T-cell (primary cell): Measurements from ENCODE around the gene MZB1. TPM values are rescaled to one million over a fixed set of nuclear protein-coding genes. Genes with fewer than 3 reads are reported as not detected.

Experiments
- ATAC-seq, 4 experiments: fragments of 200-7000 bp in 3 of 4; fragments of 150-1000 bp in 1 of 4; cut with Tn5 transposase; replicated peaks in 1 of 4; 1 replicate in 3 of 4; 2 replicates in 1 of 4; pipeline ENCODE4 v1.10.0; 2021; ENCODE audit warnings: moderate library complexity in 3 of 4, mild to moderate bottlenecking in 2 of 4, moderate number of reproducible peaks in 1 of 4
- CTCF ChIA-PET, 2 donors: fragments of 300-600 bp; sonication (Branson Sonifier 250); formaldehyde crosslinking; loops; one replicate each; lab custom pipeline; 2022; ENCODE audit warnings: antibody characterized with exemption in 2 of 2; lab: Charles Lee
- POLR2A ChIA-PET, 2 donors: fragments of 300-600 bp; sonication (Branson Sonifier 250); formaldehyde crosslinking; loops; one replicate each; lab custom pipeline; 2022; ENCODE audit warnings: antibody characterized with exemption in 2 of 2; lab: Charles Lee
- DNase-seq, 35 experiments: peaks; one replicate each; pipeline versions ENCODE4 v3.0.0 to v3.0.0-alpha.2; 2013 to 2023
- H3K27ac ChIP-seq: one replicate; pipeline ENCODE4 v1.5.1; 2013; ENCODE audit warnings: low read length
- H3K27me3 ChIP-seq, 2 experiments: replicated peaks in 1 of 2; 1 replicate in 1 of 2; 2 replicates in 1 of 2; pipeline versions ENCODE4 v1.6.1 to v1.7.0; 2013; ENCODE audit warnings: low read length in 1 of 2, mixed read lengths in 1 of 2; ENCODE audit not compliant: control insufficient read depth in 2 of 2, insufficient read depth in 2 of 2; ENCODE audit errors: extremely low read depth in 1 of 2
- H3K36me3 ChIP-seq, 2 donors: 1 replicate in 1 of 2; 2 replicates in 1 of 2; pipeline versions ENCODE4 v1.6.1 to v1.7.0; 2013; ENCODE audit warnings: low read length in 1 of 2; ENCODE audit not compliant: control insufficient read depth in 2 of 2, insufficient read depth in 1 of 2; ENCODE audit errors: extremely low read depth in 1 of 2
- H3K4me1 ChIP-seq, 2 experiments: 1 replicate in 1 of 2; 2 replicates in 1 of 2; pipeline versions ENCODE4 v1.6.1 to v1.7.0; 2013; ENCODE audit warnings: low read length in 2 of 2, mixed read lengths in 1 of 2; ENCODE audit not compliant: insufficient read depth in 2 of 2, control insufficient read depth in 1 of 2; ENCODE audit errors: extremely low read depth in 1 of 2
- H3K4me3 ChIP-seq, 2 donors: 1 replicate in 1 of 2; 2 replicates in 1 of 2; pipeline versions ENCODE4 v1.5.1 to v1.7.0; 2013; ENCODE audit warnings: mild to moderate bottlenecking in 2 of 2, low read length in 1 of 2, moderate library complexity in 1 of 2; ENCODE audit not compliant: control insufficient read depth in 1 of 2; ENCODE audit errors: extremely low read depth in 1 of 2
- H3K9me3 ChIP-seq: 2 replicates; pipeline ENCODE4 v1.7.0; 2013
- H3K27ac Mint-ChIP-seq, 2 donors: one replicate each; pipeline ENCODE4 v1.8.0; 2020 to 2021; ENCODE audit warnings: mild to moderate bottlenecking in 2 of 2, mixed read lengths in 2 of 2
- H3K27me3 Mint-ChIP-seq, 2 donors: one replicate each; pipeline ENCODE4 v1.8.0; 2021 to 2022; ENCODE audit warnings: mixed read lengths in 2 of 2
- H3K36me3 Mint-ChIP-seq: one replicate; pipeline ENCODE4 v1.8.0; 2021; ENCODE audit warnings: mixed read lengths
- H3K4me1 Mint-ChIP-seq, 3 donors: one replicate each; pipeline ENCODE4 v1.8.0; 2020 to 2022; ENCODE audit warnings: mixed read lengths in 3 of 3, mild to moderate bottlenecking in 1 of 3
- H3K4me3 Mint-ChIP-seq, 3 donors: one replicate each; pipeline ENCODE4 v1.8.0; 2020 to 2022; ENCODE audit warnings: mild to moderate bottlenecking in 3 of 3, mixed read lengths in 3 of 3, moderate library complexity in 3 of 3
- H3K9me3 Mint-ChIP-seq, 3 donors: one replicate each; pipeline ENCODE4 v1.8.0; 2020 to 2022; ENCODE audit warnings: mixed read lengths in 3 of 3
- WGBS: methylation state at CpG from one replicate; pipeline ENCODE4 v1.1.5; 2013; ENCODE audit warnings: missing lambda C conversion rate; ENCODE audit not compliant: insufficient coverage; 5-methylcytosine and 5-hydroxymethylcytosine counted together
- total RNA-seq, 35 experiments: library from RNA in 6 of 35; stranded (reverse) in 6 of 35; fragments of 120-200 nt in 1 of 35; gene quantifications; one replicate each; pipeline versions ENCODE4 v1.2.1 to v1.2.4 and lab custom pipeline; 2013 to 2026

MZB1 gene
- total RNA-seq, 5 donors from 2014 or later (not counting 1 experiment from before 2014, with no cell fraction given): 2.2 to 6.5 (median 5.0) TPM

- CTCF ChIA-PET: interaction anchor here in 1 of 2 donors (1.5 kb wide), 1 partner anchor 25 kb away, joined by 4 read pairs; no protein-coding TSS in a partner anchor
- H3K9me3 ChIP-seq: no peaks in the 10 kb centered on the region
- POLR2A ChIA-PET: no interaction called here
- Mint-ChIP-seq H3K9me3 (no peaks in the 10 kb centered on the region), H3K27ac (no peak overlapping the region), H3K36me3 (peaks cover 4% of the 10 kb centered on the region), H3K27me3 (no peaks in the 10 kb centered on the region), H3K4me3 (peak overlapping the region; percentile 21 to 43 (median 24)), H3K4me1 (peaks cover 15 to 21% (median 15%) of the 10 kb centered on the region in 3 donors)
- no peak for ATAC-seq
- H3K4me3 ChIP-seq: no peak overlapping the region
- peaks cover 0 to 37% of the 10 kb centered on the region in 2 experiments for H3K4me1 ChIP-seq
- 95% methylated on average over 4 of the region's 8 CpGs for WGBS
- H3K36me3 ChIP-seq: no peaks in the 10 kb centered on the region
- H3K27ac ChIP-seq: no peak overlapping the region
- DNase-seq: no peak
- H3K27me3 ChIP-seq: peaks cover 0 to 9% of the 10 kb centered on the region in 2 experiments
These were observed 6.3 kb upstream of the MZB1 start for GRCh38 chr5:139395844-139396640.

DNA sequence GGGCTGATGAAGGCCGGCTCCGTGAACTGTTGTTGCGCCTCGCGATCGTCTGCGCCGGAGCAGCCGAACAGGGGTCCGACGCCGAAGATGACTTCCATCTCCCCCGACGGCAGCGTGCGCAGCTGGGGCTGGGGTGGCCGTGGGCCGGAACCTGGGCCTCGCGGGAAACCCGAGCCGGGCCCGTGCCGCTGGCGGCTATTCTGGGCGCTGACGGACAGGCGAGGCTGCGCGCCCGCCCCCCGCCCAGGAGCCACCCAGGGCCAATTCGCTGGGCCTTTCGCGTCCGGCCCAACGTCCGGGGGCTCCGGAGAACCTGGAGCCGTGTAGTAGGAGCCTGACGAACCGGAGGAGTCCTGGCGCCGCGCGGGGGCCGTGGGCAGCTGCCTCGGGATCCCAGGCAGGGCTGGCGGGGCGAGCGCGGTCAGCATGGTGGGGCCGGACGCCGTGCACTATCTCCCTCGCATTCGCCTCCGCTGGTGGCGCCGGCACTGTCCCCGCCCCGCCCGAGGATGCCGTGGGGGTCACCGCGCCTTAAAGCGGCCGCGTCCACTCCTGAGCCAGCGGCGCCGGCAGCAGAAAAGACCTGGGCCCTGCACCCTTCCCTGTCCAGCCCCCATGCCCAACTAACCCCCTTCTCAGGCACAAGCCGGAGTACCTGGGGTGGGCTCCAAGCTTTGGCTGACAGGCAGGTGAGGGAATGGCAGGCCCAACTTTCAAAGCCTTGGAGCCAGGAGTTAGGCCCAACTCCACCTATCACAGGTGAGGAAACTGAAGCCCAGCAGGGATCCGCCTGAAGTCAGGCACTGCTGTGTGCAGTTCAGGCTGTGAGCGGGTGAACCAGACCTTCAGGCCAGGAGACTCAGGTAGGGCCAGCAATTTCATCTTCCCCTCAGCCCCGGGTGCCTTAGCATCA, 5.2 kb upstream of the MZB1 start, which contains the start of gene PROB1:
TSS of gene PROB1 (minus strand) at position 451 of the 913 bp plus-strand sequence. CDS start at position 428, 23 bp downstream.
- 91% methylated on average over 72 of the region's 76 CpGs for WGBS
- DNase-seq (no peak), ATAC-seq (no peak)
- peaks cover 4% of the 10 kb centered on the region for H3K36me3 Mint-ChIP-seq
- Histone ChIP-seq H3K36me3 (no peaks in the 10 kb centered on the region), H3K27ac (no peak within 1 kb of the TSS), H3K27me3 (peaks cover 0 to 9% of the 10 kb centered on the region in 2 experiments), H3K4me3 (peak within 1 kb of the TSS; percentile 83 to 89), H3K9me3 (no peaks in the 10 kb centered on the region), H3K4me1 (peaks cover 0 to 48% of the 10 kb centered on the region in 2 experiments)
- H3K27ac Mint-ChIP-seq: no peak within 1 kb of the TSS
- POLR2A ChIA-PET: no interaction called here
- no peaks in the 10 kb centered on the region for H3K27me3 Mint-ChIP-seq
- CTCF ChIA-PET: interaction anchor here (0.6 kb wide), 2 partner anchors 82 to 724 kb away, joined by 3 to 10 read pairs; no protein-coding TSS in a partner anchor
- peaks cover 26 to 33% (median 27%) of the 10 kb centered on the region in 3 donors for H3K4me1 Mint-ChIP-seq
- peak within 1 kb of the TSS; percentile 84 to 91 (median 89) for H3K4me3 Mint-ChIP-seq
- no peaks in the 10 kb centered on the region for H3K9me3 Mint-ChIP-seq

DNA sequence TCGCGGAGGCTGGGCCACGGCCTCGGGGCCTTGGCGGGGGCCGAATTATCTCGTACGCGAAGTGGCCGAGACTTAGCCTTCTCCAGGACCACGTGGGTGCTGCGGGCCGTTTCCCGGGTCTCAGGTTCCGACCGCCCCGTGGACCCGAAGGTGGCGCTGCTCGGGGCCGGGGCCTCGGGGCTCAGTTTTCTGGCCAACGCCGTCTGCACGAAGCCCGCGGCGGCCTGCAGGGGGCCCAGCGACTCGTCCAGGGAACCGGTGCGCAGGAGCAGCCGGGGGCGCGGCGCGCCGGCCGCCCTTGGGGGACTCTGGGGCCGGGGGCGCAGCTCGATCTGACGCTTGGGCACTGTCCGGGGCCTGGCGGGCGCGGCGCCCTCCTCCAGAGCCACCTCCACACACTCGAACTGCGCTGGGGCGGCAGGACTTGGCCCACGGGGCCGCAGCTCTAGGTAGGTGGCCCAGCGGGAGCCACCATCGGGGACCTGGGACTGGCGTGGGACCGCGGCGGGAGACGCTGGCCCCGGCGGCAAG, 4.5 kb upstream of the MZB1 start:
- H3K4me3 Mint-ChIP-seq: peak overlapping the region; percentile 84 to 91 (median 89)
- H3K36me3 Mint-ChIP-seq: peaks cover 1% of the 10 kb centered on the region
- no peaks in the 10 kb centered on the region for H3K9me3 Mint-ChIP-seq
- CTCF ChIA-PET: interaction anchor here (0.6 kb wide), 2 partner anchors 81 to 723 kb away, joined by 3 to 10 read pairs; no protein-coding TSS in a partner anchor
- no peaks in the 10 kb centered on the region for H3K27me3 Mint-ChIP-seq
- Histone ChIP-seq H3K27me3 (peaks cover 0 to 9% of the 10 kb centered on the region in 2 experiments), H3K9me3 (no peaks in the 10 kb centered on the region), H3K4me1 (peaks cover 2 to 53% of the 10 kb centered on the region in 2 experiments), H3K27ac (no peak overlapping the region), H3K36me3 (no peaks in the 10 kb centered on the region), H3K4me3 (peak overlapping the region; percentile 83 to 89)
- DNase-seq (peak in 20 of 35 experiments; percentile 26 to 68 (median 49)), ATAC-seq (peak in 1 of 4 experiments; percentile 30)
- H3K27ac Mint-ChIP-seq: no peak overlapping the region
- peaks cover 30 to 37% (median 34%) of the 10 kb centered on the region in 3 donors for H3K4me1 Mint-ChIP-seq
- 29% methylated on average over 52 of the region's 62 CpGs for WGBS
- POLR2A ChIA-PET: no interaction called here

DNA sequence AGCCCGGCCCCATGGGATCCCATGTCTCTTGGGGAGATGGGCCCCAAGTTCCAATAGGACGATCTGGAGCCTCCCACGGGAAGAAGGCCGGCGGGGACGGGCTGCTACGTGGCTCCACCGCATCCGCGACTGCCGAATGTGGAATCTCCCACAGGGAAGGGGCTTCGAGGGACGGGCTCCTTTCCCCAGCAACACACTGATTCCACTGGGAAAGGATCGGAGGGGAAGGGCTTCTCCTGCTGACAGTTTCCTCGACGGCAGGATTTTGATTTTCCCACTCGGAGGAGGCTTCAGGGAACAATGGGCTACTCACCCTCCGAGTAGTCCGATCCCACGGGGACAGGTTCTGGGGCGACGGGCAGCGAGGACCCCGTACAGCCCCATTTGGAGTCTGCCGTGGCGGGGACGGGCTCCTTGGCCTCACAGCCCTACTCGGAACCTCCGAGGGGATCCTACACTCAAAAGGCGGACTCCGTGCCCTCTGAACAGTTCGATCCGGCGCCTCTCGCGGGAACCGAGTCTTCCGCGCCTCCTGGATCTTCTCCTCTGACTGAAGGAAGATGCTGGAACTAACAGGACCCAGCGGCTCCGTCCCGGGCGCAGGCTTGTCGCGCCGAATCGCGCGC, 3.9 kb upstream of the MZB1 start:
- Histone ChIP-seq H3K9me3 (no peaks in the 10 kb centered on the region), H3K4me1 (peaks cover 2 to 59% of the 10 kb centered on the region in 2 experiments), H3K4me3 (peak overlapping the region; percentile 83 to 89), H3K27ac (no peak overlapping the region), H3K27me3 (peaks cover 0 to 9% of the 10 kb centered on the region in 2 experiments), H3K36me3 (no peaks in the 10 kb centered on the region)
- Mint-ChIP-seq H3K4me1 (peaks cover 33 to 41% (median 37%) of the 10 kb centered on the region in 3 donors), H3K27me3 (no peaks in the 10 kb centered on the region), H3K36me3 (no peaks in the 10 kb centered on the region), H3K4me3 (peak overlapping the region; percentile 84 to 91 (median 89)), H3K9me3 (no peaks in the 10 kb centered on the region), H3K27ac (peak overlapping the region in 1 of 2 donors; percentile 34)
- POLR2A ChIA-PET: no interaction called here
- peak in 1 of 4 experiments; percentile 0 for ATAC-seq
- 17% methylated on average over 33 of the region's 49 CpGs for WGBS
- DNase-seq: peak in 2 of 35 experiments; percentile 16 to 29
- CTCF ChIA-PET: interaction anchor here (0.5 to 1.2 kb wide), 2 partner anchors 51 to 299 kb away, joined by 4 read pairs; no protein-coding TSS in a partner anchor

DNA sequence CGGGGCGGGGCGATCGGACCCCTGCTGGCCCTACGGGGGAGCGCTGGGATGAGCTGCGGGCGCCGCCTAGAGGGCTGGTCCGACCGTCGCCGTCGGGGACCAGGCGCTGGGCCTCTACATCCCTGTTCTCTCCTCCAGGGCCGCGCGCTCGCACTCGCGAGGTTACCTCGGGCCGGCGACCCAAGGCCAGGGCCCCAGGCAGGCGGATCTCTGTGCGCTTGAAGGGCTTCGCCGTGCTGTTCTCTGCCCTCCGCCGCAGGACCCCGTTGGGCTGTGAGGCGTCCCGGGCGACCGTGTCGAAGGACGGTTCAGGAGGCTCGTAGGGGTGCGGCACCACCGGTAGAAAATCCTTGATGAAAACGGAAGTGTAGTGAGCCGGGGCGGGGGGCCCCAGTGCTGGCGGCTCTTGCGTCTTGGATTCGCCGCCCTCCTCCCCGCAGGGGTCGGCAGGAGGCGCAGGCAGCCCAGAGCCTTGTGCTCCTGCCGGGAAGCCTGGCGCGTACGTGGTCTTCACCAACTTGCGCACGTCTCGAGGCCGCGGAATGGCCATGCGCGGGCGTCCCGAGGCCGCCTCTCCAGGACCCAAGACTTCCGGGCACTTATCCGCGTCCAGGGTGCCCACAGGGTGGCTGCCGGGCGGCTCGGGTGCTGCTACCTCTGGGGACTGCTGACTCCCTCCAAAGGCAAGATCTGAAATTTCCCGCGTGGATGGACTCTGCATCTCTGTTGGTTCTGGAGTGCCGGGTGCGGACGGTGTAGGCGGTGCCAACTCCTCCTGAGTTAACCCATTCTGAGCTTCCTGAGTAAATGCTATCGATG, 3.2 kb upstream of the MZB1 start:
- H3K27me3 ChIP-seq: peaks cover 0 to 9% of the 10 kb centered on the region in 2 experiments
- CTCF ChIA-PET: interaction anchor here (0.5 to 1.2 kb wide), 2 partner anchors 51 to 300 kb away, joined by 4 read pairs; no protein-coding TSS in a partner anchor
- Mint-ChIP-seq H3K36me3 (no peaks in the 10 kb centered on the region), H3K27ac (peak overlapping the region; percentile 73 to 77), H3K4me3 (peak overlapping the region; percentile 84 to 91 (median 89)), H3K27me3 (no peaks in the 10 kb centered on the region), H3K9me3 (no peaks in the 10 kb centered on the region), H3K4me1 (peaks cover 33 to 43% (median 41%) of the 10 kb centered on the region in 3 donors)
- H3K36me3 ChIP-seq: no peaks in the 10 kb centered on the region
- ATAC-seq (peak; percentile 66 to 81 (median 76)), DNase-seq (peak; percentile 37 to 84 (median 60))
- H3K4me3 ChIP-seq: peak overlapping the region; percentile 83 to 89
- POLR2A ChIA-PET: no interaction called here
- no peak overlapping the region for H3K27ac ChIP-seq
- under 1% methylated on average over 76 of the region's 77 CpGs for WGBS
- H3K4me1 ChIP-seq: peaks cover 2 to 66% of the 10 kb centered on the region in 2 experiments
- no peaks in the 10 kb centered on the region for H3K9me3 ChIP-seq
